Activated gamma-delta T cell treated with anti-CD3 and anti-CD28 coated beads, Interleukin-2, amount 50 U/mL, for 16 hours (primary cell): ENCODE measurements around the gene PIN1.
"Not testable (repeated sequence)": the region's sequence is repeated elsewhere in the genome, so short reads cannot be mapped to it uniquely, and the experiment has no call there.

Experiments
- DNase-seq: peaks from one replicate; pipeline ENCODE4 v3.0.0-alpha.2; 2020; ENCODE audit warnings: low read depth

Gene PIN1

DNA sequence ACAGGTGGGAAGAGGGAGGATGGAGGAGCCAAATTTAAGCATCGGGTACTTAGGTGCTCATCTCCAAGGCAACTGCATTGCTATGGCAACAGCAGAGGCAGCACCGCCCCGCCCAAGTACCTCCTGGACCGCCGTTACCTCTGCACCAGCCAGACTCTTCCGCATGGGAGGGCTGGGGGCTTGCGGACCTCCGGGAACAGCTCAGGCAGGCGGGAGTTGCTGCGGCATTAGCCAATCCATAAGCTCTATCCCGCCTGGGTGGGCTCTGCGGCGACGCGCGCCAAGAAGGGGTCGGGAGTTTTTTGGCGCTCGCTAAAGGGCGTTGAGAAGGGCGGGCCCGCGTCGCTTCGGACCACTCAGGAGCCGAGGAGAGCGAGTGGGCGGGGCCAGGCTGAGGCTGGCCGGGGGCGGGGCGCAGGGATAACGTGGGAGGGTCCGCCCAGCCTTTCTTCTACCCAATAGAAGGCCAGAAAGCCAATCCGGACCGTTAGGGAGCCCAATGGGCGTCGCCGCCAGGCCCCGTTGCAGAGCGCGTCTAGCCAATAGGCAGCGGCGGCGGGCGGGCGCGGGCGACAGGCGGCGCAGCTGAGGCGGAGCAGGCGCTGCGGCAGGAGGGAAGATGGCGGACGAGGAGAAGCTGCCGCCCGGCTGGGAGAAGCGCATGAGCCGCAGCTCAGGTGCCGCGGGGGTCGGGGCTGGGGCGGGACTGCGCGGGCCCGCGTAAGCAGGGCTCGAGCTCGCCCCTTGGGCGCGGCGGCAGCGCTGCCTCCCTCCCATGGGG is at the start of gene PIN1:
TSS of gene PIN1 (plus strand) at position 593 of the 781 bp plus-strand sequence. CDS start at position 620, 27 bp downstream.
- DNase-seq: peak; percentile 98

DNA sequence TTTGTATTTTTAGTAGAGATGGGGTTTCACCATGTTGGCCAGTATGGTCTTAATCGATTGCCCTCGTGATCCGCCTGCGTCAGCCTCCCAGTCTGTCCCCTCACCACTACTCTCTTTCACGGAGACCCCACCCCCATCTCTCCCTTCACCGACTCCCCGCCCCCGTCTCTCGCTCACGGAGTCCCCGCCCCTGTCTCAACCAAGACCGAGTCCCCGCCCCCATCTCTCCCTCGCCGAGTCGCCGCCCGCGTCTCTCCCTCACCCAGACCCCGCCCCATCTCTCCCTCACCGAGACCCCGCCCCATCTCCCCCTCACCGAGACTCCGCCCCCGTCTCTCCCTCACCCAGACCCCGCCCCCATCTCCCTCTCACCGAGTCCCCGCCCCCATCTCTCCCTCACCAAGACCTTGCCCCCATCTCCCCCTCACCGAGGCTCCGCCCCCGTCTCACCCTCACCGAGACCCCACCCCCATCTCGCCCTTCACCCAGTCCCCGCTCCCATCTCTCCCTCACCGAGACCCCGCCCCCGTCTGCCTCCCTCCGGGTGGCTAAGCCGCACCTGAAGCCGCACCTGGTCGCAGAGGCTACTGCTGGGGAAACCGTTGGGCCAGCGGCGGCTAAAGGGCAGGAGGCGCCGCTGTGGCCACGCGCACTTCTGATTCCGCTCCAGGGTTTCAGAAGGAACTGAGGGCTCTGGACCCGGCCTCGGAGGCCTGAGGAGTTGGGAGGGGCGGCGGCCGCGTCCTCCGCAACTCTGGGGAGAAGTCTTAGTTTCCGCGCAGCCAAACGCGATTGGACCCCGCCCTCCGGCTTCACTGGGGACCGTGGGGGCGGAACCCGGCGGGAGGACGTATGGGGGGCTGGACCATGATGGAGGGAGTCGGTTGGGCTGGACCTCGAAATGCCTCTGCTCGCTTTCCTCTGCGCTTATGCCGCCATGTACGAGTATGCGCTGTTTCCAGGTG is 49.5 kb upstream of the PIN1 start:
- peak; percentile 97 for DNase-seq

DNA sequence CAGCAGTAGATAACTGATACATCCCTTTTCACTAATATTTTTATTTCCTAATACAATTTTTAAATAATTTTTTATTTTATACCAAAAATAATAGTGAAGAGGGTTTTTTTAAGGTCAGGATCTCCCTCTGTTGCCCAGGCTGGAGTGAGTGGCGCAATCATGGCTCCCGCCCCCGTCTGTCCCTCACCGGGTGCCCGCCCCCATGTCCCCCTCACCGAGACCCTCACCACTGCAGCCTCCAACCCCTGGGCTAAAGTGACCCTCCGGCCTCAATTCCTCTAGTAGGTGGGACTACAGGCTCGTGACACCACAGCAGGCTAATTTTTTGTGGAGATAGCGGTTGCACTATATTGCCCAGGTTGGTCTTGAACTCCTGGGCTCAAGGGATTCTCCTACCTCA is 48.8 kb upstream of the PIN1 start:
- no peak for DNase-seq

DNA sequence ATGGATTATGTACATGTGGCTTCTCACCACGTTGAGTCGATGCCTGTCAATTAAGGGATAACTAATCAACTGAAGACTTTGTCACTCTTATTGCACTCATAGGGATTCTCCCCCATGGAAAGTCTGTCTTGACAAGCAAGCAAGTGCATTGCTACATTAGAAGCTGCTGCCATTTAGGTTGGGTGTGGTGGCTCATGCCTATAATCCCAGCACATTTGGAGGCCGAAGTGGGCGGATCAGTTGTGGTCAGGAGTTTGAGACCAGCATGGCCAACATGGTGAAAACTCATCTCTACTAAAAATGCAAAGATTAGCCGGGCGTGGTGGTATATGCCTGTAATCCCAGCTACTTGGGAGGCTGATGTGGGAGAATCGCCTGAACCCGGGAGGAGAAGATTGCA is 48.3 kb upstream of the PIN1 start:
- no peak for DNase-seq

DNA sequence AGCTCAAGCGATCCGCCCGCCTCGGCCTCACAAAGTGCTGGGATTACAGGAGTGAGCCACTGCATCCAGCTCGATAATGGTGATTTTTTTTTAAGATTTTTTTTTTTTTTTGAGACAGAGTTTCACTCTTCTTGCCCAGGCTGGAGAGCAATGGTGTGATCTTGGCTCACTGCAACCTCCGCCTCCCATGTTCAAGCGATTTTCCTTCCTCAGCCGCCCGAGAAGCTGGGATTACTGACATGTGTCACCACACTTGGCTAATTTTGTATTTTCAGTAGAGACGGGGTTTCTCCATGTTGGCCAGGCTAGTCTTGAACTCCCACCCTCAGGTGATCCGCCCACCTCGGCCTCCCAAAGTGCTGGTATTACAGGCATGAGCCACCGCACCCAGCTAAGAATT is 46.5 kb upstream of the PIN1 start:
- DNase-seq: not testable (repeated sequence)

DNA sequence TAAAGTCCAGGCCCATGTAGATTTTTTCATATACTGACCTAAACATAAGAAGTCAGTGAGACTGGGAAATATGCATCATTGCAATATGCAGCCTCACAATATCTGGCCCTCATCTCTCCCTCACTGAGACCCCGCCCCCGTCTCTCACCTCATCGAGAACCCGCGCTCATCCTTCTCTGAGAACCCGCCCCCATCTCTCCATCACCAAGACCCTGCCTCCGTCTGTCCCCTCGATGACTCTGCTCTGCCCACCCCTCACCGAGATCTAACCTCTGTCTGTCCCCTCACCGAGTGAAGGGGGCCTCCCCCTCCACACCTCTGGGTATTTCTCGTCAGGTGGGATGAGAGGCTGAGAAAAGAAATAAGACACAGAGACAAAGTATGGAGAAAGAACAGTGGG is 46.1 kb upstream of the PIN1 start:
- no peak for DNase-seq

DNA sequence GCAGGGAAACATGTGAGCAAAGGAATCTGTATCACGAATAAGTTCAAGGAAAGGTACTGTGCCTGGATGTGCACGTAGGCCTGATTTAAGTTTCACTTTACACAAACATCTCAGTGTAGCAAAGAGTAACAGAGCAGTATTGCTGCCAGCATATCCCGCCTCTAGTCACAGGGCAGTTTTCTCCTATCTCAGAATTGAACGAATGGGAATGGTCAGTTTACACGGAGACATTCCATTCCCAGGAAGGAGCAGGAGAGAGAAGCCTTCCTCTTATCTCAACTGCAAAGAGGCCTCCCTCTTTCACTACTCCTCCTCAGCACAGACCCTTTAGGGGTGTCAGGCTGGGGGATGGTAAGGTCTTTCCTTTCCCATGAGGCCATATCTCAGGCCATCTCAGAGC is 45.5 kb upstream of the PIN1 start:
- DNase-seq: not testable (repeated sequence)

DNA sequence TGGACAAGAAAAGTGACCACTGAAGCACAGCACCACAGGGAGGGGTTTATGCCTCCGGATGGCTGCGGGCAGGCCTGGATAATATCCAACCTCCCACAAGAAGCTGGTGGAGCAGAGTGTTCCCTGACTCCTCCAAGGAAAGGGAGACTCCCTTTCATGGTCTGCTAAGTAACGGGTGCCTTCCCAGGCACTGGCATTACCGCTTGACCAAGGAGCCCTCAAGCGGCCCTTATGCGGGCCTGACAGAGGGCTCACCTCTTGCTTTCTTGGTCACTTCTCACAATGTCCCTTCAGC is 44.1 kb upstream of the PIN1 start:
- DNase-seq: not testable (repeated sequence)

DNA sequence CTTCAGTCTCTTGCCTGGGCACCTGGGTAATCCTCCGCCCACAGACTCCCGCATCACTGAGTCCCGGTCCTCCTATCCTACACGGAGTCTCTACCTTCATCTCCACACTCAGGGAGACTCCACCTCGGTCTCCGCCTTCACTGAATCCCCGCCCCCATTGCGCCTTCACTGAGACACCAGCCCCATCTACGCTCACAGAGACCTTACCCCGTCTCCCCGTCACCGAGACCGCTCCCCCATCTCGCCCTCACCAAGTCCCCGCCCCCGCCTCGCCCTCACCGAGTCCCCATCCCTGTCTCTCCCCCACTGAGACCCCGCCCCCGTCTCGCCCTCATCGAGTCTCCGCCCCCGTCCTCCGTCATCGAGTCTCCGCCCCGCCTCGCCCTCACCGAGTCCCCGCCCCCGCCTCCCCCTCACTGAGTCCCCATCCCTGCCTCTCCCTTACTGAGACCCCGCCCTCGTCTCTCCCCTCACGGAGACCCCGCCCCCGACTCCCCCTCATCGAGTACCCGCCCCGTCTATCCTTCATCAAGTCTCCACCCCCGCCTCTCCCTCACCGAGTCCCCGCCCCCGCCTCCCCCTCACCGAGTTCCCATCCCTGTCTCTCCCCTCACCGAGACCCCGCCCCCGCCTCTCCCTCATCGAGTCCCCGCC is 43.4 kb upstream of the PIN1 start:
- peak; percentile 89 for DNase-seq

DNA sequence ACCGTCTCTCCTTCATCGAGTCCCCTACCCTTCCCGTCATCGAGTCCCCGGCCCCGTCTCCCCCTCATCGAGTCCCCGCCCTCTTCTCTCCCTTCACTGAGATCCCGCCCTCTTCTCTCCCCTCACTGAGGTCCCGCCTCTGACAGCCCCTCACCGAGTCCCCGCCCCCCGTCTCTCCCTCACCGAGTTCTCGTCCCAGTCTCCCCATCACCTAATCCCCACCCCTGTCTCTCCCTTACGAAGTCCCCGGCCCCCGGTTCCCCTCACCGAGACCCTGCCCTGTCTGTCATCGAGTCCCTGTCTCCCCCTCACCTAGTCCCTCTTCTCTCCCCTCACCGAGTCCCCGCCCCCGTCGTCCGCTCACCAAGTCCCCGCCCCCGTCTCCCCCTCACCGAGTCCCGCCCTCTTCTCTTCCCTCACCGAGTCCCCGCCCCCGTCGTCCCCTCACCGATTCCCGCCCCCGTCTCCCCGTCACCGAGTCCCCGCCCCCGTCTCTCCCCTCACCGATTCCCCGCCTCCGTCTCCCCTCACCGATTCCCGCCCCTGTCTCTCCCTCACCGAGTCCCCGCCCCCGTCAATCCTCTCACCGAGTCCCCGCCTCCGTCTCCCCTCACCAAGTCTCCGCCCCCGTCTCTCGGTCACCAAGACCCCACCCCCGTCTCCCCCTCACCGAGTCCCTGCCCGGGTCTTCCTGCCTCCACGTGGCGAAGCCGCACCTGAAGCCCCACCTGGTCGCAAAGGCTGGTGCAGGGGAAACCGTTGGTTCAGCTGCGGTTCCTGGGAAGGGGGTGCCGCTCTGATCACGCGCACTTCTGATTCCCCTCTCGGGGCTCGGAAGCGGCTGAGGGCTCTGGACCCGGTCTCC is 42.7 kb upstream of the PIN1 start:
- peak; percentile 92 for DNase-seq

DNA sequence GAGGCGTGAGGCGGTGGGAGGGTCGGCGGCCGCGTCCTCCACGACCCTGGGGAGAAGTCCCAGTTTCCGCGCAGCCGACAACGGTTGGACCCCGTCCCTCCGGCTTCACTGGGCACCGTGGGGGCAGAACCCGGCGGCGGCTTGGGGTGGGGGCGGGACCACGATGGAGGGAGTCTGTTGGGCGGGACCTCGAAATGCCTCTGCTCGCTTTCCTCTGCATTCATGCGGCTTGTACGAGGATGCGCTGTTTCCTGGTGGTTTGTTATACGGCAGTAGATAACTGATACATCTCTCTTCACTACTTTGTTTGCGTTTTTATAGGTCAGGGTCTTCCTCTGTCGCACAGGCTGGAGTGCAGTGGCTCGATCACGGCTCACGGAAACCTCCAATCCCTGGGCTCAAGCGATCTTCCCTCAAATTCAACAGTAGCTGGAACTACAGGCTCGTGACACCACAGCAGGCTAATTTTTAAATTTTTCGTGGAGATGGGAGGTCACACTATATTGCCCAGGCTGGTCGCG is 42.0 kb upstream of the PIN1 start:
- DNase-seq: peak; percentile 53

DNA sequence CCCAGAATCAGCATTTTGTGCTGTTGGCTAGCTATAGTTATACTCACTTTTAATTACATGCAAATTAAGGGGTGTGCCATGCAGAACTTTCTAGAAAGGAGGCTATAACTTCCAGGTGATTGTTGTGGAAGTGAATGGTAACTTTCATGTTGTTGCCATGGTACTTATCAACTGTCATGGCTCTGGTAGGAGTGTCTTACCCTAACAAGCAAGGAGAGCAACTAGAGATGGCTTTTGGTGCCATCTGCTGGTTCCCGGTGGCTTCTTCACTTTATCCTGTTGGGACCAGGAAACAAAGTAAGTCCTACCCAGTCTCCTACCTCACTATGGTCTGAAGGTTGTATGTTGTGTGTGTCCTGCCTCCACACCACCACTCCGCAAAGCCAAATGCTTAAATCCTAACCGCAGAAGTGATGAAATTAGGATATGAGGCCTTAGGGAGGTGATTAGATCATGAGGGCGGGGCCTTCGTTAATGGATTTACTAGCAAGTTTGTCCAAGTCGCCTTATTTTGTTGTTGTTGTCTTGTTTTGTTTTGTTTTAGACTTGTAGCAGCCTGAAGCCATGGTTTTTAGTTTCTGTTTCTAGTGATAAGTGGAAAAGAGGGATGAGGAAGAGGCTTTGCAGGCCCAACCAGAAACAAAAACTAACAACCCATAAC is 38.9 kb upstream of the PIN1 start:
- DNase-seq: peak; percentile 78

DNA sequence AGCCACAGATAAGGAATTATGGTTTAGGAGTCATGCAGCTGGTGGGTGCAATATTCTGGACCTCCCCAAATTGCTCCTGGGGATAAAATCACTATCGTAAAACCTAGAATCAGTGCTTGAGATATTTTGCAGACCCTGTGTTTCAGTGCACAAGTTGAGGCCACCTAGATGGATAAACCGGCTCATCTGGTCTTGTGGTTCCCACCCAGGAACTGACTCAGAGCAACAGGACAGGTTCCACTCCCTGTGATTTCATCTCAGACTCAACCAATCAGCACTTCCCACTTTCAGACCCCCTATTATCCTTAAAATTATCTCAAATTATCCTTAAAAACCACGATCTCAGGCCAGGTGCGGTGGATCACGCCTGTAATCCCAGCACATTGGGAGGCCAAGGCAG is 37.2 kb upstream of the PIN1 start:
- DNase-seq: no peak

DNA sequence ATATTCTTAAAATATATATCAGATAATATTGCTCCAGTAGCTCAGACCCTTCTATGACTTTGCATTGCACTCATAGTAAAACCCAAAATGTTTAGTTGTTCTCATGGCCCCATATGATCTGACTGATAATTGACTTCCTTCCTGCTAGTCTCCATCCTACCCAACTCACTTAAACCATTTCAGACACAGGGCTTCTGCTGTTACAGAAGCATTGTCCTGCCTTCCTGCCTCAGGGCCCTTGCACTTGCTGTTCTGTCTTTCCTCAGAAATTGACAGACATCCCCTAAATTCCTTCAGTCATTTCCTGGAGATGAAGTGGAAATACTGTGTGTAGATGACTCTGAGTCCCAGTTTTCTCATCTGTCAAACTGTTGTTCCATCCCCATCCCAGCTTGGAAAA is 36.0 kb upstream of the PIN1 start:
- no peak for DNase-seq

DNA sequence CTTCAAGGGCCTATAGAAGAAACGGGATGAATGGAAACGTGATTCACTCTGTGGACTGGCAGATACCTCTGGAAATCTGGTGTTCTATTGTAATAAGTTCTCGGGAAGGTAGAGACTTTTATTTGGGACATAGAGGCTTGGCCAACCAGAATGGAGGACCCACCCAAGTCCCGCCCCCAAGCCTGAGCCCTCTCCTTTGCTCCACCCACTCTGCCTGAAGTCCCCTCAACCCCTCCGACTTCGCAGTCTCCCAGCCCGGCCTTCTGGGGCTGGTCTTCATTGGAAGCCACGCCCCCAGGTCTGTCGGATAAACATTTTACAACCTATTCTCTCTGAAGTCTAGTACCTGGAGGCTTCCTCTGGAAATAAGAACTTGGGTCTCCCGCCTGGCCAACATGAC is 33.1 kb upstream of the PIN1 start:
- DNase-seq: no peak

DNA sequence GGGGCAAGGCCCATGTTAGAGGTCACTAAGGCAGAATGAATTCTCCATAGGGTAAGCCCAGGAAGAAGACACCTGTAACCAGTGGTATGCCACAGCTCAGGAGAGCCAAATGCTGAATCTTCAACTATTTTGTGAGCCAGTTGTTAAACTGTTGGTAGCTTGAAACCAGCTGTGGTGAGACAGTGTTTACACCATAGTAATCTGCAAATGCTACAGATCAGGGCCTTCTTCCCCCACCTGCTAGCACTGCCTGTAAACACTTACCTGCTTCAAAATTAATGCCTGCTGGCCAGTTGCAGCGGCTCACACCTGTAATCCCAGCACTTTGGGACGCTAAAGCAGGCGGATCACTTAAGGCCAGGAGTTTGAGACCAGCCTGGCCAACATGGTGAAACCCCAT is 28.3 kb upstream of the PIN1 start:
- no peak for DNase-seq

DNA sequence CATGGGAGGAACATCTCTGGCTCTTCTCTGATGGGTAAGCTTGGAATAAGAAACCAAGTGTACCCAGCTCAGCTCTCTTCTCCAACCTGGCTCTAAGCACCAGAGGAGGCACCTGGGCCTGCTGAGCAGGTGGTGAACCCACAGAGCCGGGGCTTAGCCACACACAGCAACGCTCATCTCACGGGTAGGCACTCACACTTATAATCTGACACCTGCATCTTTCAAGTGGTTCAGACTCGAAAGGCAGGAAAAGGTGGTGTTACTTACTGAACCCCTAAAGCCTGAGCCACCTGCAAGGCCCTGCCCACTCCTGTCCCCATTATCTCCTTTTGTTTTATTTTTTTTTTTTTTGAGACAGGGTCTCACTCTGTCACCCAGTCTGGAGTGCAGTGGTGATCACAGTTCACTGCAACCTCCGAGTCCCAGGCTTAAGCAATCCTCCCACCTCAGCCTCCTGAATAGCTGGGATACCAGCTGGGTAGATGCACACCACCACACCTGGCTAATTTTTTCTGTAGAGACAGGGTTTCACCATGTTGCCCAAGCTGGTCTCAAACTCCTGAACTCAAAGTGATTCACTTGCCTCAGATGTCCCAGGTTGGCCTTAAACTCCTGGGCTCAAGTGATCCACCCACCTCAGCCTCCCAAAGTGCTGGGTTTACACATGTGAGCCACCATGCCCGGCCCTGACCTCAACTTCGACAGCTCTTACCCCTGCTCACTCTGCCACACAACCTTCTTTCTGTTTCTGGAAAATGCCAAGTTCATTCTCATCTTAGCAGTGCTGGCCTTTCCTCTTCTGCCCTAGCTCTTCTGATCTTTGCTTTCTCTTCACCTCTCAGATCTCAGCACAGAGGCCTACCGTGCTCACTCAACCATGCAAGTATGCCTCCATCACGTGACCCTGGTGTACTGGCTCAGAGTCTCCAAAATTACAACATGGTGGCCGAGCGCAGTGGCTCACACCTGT is 26.0 kb upstream of the PIN1 start:
- DNase-seq: peak; percentile 12

DNA sequence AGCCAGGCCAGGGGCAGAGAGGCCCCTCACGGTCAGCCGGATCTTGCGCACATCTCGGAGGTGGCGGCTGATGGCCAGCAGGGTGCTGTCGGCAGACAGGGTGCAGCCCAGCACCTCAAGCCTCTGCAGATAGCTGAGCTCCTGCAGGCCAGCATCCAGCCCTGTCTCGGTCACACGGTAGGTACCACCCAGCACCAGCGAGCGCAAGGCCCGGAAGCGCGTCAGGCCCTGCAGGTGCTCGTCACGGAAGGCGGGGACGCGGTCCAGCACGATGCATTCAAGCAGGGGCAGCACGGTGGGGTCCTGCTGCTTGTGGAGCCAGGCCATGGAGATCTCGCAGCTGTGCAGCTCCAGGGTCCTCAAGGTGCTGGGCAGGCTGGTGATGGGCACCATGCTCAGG is 24.0 kb upstream of the PIN1 start:
- no peak for DNase-seq

DNA sequence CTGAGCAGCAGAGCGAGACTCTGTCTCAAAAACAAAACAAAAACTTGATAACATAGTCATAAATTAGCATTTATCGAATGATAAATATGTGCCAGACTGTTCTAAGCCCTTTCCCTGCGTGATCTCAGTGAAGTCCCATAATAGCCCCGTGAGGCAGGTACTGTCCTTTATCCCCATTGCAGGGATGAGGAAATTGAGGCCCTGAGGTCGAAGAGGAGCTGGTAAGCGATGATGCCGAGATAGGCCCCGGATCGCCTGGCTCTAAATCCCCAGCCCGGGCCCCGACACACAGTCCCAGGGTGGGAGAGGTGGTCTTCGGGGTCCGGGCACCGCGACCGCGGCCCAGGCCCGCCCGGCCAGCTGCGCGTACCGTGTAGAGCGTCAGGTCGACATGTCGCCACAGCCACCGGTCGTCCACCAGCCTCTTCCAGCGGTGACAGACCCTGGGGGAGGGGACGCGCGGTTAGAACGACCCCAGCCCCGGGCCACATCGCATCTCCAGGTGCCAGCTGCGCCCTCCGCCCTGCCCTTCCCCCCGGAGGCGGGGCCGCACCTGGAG is 16.9 kb upstream of the PIN1 start:
- no peak for DNase-seq
